Activated CD8-positive, alpha-beta memory T cell treated with anti-CD3 and anti-CD28 coated beads, Interleukin-2, amount 50 U/mL, for 24 hours (primary cell): ENCODE results near the gene AP2A2.
"Not testable (repeated sequence)": the region's sequence is repeated elsewhere in the genome, so short reads cannot be mapped to it uniquely, and the experiment has no call there.

ENCODE experiments used
- DNase-seq: peaks from one replicate; pipeline ENCODE4 v3.0.0-alpha.2; 2020; ENCODE audit errors: extremely low read depth

Gene AP2A2

DNA sequence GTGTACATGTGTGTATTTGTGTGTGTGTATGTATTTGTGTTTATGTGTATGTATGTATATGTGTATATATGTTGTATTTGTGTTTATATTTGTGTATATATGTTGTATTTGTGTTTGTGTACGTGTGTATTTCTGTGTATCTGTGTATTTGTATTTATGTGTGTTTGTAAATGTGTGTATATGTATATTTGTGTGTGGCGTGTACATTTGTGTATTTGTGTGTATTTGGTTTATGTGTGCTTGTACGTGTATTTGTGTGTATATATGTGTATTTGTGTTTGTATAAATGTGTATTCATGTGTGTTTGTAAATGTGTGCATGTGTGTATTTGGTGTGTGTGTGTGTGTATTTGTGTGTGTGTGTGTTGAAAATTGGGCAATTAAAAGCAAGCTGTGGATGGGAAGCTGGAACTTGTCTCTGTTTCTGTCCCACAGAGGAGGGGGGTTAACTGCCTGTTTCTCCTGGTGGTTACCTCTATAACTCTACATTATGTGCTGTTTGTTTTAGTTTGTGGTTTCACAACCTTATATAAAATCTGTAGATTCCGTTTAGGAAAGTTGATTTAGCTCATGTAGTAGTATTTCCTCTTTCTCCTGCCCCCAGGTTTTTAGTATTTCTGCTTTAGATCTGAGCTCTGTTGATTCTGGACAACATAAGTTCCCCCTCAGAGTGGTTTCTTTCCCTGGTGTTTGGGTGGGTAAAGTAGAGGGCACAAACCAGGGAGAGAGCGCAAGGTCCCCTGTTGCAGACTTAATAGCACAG, 28.9 kb downstream of the AP2A2 start:
- DNase-seq, result no peak

DNA sequence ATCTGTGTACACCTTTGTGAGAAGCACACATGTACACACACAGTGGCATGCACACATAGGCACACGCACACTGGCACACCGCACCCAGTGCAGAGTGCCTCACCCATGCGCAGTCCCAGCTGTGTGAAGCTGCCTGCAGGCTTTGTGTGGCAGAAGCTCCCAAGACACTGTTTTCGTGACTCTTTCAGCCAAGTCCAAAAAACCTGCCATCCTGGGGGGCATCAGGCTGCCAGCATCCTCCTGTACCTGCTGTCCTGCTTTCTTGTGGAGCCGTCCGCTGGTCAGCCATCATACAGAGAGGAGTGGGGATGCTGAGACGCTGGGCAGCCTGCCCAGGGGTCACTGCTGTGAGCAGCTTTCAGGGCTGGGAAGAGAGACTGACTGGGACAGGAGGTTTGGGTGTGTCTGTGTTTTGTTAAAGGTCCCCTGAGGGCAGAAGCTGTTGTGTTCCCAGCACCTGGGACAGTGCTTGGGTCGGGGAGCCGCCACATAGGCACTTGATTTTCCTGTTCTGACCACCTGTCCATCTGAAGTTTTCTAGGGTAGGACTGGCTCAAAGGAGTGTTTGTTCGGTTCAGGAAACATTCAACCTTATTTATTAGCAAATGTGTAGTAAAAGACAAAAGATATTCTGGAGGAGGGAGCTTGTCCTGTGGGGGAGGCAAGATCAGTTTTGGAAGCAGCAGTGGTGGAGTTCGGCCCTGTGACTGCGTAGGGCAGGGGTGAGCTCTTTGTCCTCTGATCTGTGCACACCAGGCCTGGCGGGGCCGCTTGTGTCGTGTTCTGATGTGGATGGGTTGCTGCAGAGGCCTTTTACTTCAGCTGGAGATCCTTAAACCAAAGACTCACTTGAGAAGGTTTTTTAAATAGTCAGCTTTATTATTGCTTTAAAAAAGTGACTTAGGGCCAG, 29.7 kb downstream of the AP2A2 start:
- no peak for DNase-seq

DNA sequence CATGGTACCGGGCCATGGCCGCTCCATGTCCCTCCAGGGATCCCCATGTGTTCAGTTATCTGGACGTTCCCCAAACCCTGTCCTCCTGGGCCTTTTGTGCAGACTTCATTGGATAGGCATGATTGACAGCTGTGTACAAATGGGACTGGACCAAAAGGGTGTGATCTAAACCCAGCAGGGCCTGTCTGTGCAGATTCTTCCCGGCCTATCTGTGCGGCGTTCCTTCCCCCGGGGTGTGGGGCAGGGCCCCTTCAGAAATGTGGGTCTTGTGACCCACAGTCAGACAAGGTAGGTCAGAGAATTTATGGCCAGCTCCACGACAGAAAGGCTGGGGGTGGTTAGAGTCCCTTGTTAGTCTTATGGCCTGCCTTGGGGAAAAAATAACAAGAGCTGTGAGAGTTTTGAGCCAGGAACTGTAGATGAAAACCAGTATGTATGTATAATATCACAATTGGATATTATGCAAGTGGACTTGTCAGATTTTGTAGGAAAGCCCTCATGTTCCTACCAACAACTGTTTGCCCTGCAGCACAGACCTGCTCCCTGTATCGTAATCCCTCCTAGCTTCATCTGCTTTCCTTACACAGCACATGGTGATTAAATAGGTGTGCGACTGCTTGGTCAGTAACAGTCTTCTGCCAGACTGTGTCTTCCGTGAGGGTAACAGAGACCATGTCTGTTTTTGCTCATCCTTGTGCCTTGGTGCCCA, 31.7 kb downstream of the AP2A2 start:
- no peak for DNase-seq

DNA sequence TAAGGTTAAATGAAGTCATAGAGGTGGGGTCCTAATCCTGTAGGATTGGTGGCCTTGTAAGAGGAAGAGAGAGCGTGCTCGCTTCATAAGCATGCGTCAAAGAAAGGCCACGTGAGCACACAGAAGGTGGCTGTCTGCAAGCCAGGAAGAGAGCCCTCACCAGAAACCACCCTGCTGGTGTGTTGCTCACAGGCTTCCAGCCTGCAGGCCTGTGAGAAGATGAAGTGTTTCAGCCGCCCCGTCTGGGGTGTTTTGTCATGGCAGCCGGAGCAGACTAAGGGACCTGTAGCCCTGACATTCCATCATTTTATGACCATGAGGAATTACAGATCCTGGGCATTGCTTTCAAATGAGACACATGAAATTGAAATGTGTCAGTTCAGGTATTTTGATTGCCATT, 32.4 kb downstream of the AP2A2 start:
- DNase-seq, result no peak

DNA sequence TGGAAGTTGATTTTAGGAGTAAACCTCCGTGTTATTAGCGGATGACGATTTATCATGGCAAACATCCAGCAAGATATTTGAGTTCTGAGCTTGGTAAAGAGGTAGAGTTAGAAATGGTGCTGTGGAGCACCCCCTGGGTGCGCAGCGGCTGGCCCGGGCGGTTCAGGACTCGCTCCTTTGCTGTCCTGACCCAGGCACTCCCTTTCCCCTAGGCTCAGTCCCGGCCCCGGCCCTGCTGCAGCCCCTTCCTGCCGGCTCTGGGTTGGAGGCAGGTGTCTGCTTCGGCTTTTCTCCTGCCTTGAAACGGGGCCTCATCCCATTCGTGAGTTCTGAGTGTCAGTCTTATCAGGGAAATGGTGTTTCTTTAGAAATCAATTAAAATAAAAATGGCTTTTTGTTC, 33.4 kb downstream of the AP2A2 start:
- no peak for DNase-seq

DNA sequence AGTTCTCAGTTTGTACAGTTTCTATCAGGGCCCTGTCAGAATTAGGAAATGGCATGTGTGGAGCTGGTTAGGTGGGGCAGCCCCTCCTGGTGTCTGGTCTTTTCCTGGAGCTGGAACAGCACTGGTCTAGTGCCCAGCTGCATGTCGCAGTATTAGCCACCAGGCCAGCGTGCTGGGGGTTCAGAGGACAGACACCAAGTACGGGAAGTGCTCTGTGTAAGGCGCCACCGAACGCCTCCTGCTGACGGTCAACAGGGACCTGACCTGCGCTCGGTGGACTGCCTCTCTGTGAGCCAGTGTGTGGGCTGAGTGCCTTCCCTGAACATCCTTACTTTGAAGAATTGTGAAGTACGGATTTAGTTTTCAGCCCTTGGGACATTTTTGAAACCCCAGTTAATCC, 33.9 kb downstream of the AP2A2 start:
- DNase-seq, result no peak

DNA sequence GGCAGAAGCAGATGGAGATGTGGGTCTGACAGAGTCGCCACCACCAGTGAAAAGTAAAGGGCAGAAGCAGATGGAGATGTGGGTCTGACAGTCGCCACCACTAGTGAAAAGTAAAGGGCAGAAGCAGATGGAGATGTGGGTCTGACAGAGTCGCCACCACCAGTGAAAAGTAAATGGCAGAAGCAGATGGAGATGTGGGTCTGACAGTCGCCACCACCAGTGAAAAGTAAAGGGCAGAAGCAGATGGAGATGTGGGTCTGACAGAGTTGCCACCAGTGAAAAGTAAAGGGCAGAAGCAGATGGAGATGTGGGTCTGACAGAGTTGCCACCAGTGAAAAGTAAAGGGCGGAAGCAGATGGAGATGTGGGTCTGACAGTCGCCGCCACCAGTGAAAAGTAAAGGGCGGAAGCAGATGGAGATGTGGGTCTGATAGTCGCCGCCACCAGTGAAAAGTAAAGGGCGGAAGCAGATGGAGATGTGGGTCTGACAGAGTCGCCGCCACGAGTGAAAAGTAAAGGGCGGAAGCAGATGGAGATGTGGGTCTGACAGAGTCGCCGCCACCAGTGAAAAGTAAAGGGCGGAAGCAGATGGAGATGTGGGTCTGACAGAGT, 35.7 kb downstream of the AP2A2 start:
- not testable (repeated sequence) for DNase-seq

DNA sequence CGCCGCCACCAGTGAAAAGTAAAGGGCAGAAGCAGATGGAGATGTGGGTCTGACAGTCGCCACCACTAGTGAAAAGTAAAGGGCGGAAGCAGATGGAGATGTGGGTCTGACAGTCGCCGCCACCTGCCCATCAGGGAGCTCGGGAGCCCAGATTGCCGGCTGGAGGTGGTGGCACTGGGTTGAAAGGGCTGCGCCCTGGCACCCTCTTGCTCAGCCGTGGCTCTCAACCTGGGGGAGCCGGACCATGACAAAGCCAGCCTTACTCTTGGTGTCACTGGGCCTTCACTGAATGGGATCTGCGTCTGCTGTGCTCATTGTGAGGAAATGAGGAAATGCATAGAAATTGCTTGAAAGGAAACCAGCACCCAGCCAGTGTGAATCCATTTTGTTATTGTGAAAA, 36.3 kb downstream of the AP2A2 start:
- no peak for DNase-seq

DNA sequence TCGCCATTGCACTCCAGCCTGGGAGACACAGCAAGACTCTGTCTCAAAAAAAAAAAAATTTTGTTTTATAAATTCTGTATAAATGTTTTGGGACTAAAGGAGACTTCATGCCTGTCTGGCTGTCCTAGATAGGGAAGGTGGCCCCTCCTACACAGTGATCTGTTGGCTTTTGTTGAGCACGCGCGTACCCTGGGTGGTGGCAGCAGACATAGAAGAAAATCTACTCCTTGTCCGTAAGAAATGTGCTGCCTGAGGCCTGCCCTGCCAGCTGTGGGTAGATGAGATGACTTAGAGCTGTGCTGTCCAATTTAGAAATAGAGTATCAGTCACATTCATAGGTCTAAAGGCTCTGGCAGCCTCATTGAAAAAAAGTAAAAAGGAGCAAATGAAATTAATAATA, 37.0 kb downstream of the AP2A2 start:
- no peak for DNase-seq

DNA sequence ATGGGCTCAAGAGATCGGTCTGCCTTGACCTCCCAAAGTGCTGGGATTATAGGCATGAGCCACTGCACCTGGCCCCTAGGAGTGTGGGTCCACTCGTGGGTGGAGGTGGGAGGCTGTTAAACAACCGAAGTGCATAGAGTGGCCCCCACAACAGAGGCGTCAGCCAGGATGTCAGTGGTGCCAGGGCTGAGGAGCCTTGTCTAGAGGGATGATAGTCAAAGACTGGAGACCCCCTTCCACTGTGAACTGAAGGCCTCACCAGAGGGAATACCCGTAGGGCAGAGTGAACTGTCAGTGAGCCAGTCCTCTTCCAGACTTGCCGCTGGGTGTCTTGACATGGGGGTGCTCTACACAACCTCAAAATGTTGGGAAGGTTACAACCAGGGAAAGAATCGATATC, 38.2 kb downstream of the AP2A2 start:
- no peak for DNase-seq

DNA sequence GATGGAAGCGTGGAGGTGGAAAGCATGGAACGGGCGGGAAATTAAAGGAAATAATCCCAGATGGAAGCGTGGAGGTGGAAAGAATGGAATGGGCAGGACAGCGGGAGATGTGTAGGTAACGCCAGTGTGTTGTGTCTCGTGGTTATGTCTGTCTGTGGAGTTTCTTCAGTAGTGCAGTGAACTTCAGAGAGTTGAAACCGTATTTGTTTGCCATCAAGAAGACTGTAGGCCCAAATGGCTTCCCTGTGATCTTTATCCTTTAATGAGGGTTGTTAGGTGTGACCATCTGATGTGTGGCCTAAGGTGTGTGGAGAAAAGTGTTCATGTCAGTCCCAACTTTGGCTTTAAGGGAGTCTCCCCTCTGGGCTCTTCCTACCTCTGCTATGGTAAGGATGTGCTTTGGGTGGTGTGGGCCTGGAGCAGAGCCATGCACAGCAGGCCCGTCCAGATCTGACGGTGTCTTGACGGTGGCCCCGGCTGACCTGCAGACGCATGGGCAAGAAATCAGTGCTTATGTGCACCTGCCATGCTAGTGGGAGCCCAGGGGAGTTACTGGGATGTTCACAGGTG, 39.6 kb downstream of the AP2A2 start:
- no peak for DNase-seq

DNA sequence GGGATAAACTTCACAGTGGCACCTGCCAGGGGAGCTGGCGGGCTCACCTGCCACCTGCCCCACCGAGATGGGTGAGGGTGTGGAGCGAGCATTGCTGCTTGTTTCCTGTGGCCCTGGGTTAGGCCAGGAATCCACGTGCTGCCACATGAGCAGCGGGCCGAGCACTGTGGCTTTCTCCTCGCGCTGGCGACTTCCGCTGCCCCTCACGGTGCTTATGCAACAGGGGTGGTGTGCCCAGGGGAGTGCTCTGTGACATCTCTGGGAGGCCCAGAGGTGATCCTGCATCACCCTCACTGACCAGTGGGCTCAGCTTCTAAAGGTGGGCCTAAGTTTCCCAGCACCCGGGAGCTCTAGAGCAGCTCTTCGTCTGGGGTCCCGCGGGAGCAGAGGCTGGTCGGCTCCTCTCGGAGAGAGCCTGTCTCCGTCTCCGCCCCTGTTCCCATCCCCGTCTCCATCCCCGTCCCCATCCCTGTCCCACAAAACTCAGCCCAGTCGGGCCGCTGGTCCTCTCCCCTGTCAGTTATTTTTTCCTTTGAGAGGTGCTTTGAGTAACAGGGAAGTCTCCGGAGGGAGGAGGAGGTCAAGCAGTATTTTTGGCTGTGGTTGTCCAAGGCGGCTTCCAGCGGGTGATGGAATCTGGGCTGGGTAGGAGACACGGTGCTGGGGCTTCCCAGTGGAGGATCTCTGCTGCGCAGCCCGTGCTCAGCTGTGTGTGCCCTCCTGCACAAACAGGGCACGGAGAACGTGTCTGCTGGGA, 42.5 kb downstream of the AP2A2 start:
- DNase-seq, result no peak

DNA sequence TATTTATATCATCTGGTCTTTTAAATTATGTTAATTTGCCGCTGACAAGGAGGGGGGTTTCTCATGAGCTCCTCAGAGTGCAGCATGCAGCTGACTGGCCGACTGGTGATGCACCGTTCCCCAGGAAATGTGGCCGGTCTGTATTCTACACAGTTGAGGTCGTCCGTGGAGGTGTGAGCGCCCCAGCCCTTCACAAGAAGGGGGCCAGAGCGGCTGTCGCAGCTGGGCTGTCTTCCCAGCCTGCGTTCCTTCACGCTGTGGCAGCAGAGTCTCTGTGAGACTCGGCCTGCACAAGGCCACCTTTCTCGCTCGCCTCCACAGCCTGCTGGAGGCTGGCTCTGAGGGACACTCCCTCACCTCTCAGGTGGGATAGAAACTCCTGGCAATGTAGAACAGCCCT, 43.2 kb downstream of the AP2A2 start:
- DNase-seq, result no peak

DNA sequence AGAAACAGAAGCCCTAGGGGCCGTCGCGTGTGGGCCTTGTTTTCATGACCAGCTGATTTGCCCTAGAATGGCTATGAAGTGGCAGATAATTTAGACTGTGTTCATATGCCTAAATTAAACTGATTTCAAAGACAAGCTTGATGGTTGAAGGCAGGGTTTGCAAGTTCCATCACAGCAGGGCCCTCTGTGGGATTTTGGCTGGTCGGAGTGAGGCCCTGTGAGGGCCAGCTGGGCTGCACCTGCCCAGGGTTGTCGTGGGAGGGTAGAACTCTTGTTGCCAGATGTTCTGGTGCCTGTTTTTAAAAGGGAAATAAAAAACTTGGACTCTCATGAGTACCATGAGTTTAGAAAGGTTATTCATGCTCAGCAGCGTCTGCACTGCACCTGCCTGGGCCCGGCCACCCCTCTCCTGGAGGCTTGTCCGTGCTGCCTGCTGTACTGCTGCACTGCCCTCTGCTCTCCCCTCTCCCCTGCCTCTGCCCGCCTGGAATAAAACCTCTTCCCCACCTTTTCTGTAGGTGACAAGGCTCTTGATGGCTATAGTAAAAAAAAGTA, 44.1 kb downstream of the AP2A2 start:
- no peak for DNase-seq

DNA sequence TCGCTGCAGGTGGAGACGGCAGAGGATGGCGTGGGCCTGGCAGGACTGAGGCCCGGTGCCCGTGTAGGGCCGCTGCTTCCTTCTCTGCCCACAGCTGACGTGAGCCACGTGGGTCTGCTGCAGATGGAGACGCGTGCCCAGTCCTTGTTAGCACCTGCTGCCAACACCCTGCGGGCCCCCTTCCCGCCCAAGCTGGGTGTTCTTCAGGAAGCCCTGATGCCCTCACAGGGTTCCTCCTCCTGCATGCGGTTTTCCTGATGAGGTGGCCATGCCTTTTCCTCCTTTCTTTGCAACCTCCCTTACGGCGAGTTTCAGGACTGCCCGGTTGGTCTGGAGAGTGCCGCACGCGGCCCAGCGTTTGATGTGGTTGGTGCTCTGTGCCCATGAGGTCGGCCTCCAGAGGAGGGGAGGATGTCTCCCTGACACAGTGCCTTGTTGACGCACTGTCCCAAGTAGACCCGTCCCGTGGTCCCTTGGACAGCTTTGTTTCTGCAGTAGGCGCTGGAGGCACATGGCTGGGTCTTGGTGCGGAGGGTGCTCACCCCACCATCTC, 44.7 kb downstream of the AP2A2 start:
- no peak for DNase-seq

DNA sequence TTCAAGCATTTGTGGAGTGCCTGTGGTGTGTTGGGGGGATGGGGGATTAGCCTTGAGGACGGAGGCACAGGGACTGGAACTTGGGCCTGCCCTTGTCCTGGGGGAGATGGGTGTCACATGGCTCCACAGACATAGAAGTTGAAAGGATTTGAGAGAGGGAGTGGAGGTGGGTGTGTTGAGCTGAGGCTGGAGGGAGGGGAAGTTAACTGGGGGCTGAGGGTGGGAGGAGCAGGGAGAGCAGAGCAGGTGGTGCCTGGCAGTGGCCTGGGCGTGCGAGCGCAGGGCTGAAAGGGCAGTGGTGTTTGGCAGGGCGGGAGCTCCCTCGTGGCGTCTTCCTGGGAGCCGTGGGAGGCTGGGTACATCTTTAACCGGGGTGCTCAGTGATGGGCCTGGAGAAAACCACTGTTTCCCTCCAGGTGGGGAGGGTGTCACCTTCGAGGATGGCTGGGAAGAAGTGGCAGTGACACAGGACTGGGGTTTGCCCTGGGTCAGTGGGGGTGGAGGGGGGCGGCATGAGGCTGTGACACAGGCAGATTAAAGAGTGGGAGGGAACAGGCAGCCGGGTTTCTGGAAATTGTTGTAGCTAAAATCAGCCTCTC, 45.5 kb downstream of the AP2A2 start:
- no peak for DNase-seq

DNA sequence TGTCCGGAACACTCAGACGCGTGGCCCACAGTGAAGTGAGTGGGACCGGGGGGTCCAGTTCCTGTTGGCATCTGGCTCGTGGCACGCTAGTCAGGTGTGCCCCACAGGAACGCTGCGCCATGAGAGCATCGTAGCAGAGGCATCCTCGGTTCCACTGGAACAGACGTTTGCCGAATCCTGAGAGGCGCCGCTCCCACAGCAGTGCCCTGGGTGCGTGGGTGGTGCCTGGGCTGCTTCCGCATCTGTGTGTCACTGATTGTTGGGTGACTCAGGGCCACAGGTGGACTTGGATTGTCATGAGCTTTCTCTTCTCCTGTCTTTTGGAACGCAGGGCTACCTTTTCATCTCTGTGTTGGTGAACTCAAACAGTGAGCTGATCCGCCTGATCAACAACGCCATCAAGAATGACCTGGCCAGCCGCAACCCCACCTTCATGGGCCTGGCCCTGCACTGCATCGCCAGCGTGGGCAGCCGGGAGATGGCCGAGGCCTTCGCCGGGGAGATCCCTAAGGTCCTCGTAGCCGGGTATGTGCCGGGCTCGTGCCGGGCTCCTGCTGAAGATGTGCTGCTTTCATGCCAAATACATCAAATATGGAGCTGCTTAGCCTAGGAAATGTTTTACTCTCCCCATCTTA, 46.2 kb downstream of the AP2A2 start:
- no peak for DNase-seq

DNA sequence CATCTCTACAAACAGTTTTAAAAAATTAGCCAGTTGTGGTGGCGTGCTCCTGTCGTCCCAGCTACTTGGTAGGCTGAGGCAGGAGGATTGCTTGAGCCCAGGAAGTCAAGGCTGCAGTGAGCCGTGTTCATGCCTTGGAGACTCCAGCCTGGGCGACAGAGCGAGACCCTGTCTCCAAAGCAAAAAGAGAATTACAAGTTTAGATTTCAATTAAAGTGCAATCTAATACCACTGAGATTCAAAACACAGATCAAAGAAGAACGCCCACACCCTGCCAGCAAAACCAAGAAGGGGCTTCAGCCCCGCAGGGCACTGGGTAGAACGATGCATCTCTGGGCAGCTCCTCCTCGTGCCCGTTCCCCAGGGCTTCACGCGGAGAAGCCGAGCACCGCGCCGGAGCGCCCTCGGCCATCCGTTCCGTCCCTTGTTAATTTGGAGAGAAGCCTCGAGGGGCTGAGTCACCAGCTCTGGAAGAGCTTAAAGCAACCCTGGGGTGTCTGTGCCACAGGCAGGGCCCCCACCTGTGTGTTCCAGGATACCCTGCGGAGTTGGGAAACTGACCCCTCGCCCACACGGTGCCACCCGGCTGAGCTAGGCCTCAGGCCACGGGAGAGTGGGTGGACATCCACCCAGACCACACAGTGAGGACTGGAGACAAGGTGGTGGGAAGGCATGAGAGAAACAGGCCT, 47.0 kb downstream of the AP2A2 start:
- no peak for DNase-seq

DNA sequence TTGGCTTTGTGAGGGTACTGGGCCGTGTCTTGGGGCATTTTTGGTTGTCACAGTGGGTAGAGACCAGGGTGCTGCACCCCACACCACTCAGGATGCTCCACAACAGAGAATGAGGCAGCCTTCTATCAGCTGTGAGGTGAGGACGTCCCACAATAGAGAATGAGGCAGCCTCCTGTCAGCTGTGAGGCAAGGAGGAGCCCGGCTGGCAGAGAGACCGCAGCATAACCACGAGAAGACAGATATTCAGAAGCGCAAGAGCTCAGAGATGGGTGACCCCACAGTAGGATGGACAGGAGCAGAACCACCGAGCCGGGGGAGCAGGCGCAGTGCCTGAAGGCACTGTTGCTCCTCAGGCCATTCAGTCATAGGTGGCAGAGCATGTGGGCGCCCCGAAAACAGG, 47.6 kb downstream of the AP2A2 start:
- DNase-seq, result no peak
